Measurements from ENCODE around the gene SLC25A15. TPM values are rescaled to one million over a fixed set of nuclear protein-coding genes. Genes with fewer than 3 reads are reported as not detected.
"Not testable (repeated sequence)": the region's sequence is repeated elsewhere in the genome, so short reads cannot be mapped to it uniquely, and the experiment has no call there.

Gene SLC25A15
- polyA plus RNA-seq, 1 of the 3 experiments (the other 2 are of a cell fraction): 15.2 TPM

- Histone ChIP-seq H3K79me2 (ENCODE audit: insufficient read depth) (no peaks in the 10 kb centered on the region), H3K4me3 (ENCODE audit: low read depth in 2 of 2, low read length in 1 of 2) (no peak overlapping the region), H4K20me1 (ENCODE audit: insufficient read depth) (no peaks in the 10 kb centered on the region), H3K9me3 (no peaks in the 10 kb centered on the region), H3K9ac (no peak overlapping the region), H3K4me2 (no peak overlapping the region), H3K27ac (ENCODE audit: low read depth in 2 of 2, low read length in 1 of 2) (no peak overlapping the region), H3F3A (replicated peaks; ENCODE audit: insufficient read depth) (peaks cover 10% of the 10 kb centered on the region), H3K27me3 (ENCODE audit: insufficient read depth) (no peaks in the 10 kb centered on the region), H2AFZ (ENCODE audit: low read depth) (no peak overlapping the region), H3K4me1 (ENCODE audit: control insufficient read depth in 1 of 2, insufficient read depth in 2 of 2, low read depth in 1 of 2, low read length in 1 of 2) (peaks cover 3 to 6% of the 10 kb centered on the region in 2 experiments; a peak in 1 of 4 replicates), H3K36me3 (replicated peaks in 1 of 2; ENCODE audit: control insufficient read depth in 1 of 2, insufficient read depth in 2 of 2, low read length in 1 of 2) (no peaks in the 10 kb centered on the region), H3K9me2 (no peaks in the 10 kb centered on the region)
- ChIA-PET POLR2A (no interaction called here), CTCF (interaction anchor here (1.6 kb wide), 1 partner anchor 140 kb away, joined by 4 read pairs; no protein-coding TSS in a partner anchor)
- DNase-seq: no peak
- TF ChIP-seq, protein P1, sequence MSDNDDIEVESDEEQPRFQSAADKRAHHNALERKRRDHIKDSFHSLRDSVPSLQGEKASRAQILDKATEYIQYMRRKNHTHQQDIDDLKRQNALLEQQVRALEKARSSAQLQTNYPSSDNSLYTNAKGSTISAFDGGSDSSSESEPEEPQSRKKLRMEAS (IDR thresholded peaks at IDR 0.05; ENCODE audit: low read depth): no peak
- no peak for TF ChIP-seq RFX5 (IDR thresholded peaks at IDR 0.05; ENCODE audit: low read length)
- TF ChIP-seq CHD2 (IDR thresholded peaks at IDR 0.05; ENCODE audit: low read length, partially characterized antibody): no peak
- no peak for TF ChIP-seq CTCF (IDR thresholded peaks at IDR 0.05)
- TF ChIP-seq REST (IDR thresholded peaks at IDR 0.05; ENCODE audit: low read depth, low read length): no peak
- TF ChIP-seq, protein P2, sequence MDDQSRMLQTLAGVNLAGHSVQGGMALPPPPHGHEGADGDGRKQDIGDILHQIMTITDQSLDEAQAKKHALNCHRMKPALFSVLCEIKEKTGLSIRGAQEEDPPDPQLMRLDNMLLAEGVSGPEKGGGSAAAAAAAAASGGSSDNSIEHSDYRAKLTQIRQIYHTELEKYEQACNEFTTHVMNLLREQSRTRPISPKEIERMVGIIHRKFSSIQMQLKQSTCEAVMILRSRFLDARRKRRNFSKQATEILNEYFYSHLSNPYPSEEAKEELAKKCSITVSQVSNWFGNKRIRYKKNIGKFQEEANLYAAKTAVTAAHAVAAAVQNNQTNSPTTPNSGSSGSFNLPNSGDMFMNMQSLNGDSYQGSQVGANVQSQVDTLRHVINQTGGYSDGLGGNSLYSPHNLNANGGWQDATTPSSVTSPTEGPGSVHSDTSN (IDR thresholded peaks at IDR 0.05): no peak
- TF ChIP-seq TEAD4 (IDR thresholded peaks at IDR 0.05; ENCODE audit: borderline replicate concordance, insufficient read depth): no peak
- TF ChIP-seq, protein P3, sequence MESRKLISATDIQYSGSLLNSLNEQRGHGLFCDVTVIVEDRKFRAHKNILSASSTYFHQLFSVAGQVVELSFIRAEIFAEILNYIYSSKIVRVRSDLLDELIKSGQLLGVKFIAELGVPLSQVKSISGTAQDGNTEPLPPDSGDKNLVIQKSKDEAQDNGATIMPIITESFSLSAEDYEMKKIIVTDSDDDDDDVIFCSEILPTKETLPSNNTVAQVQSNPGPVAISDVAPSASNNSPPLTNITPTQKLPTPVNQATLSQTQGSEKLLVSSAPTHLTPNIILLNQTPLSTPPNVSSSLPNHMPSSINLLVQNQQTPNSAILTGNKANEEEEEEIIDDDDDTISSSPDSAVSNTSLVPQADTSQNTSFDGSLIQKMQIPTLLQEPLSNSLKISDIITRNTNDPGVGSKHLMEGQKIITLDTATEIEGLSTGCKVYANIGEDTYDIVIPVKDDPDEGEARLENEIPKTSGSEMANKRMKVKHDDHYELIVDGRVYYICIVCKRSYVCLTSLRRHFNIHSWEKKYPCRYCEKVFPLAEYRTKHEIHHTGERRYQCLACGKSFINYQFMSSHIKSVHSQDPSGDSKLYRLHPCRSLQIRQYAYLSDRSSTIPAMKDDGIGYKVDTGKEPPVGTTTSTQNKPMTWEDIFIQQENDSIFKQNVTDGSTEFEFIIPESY (IDR thresholded peaks at IDR 0.05; ENCODE audit: borderline replicate concordance, low read depth): no peak
- no peak for TF ChIP-seq GATA2 (CRISPR knock-in tag; IDR thresholded peaks at IDR 0.05)
- no peak for TF ChIP-seq SMC3 (IDR thresholded peaks at IDR 0.05; ENCODE audit: low read depth, low read length)
- no peak for TF ChIP-seq YY1 (IDR thresholded peaks at IDR 0.05; ENCODE audit: low read depth)
- TF ChIP-seq TCF12 (IDR thresholded peaks at IDR 0.05): no peak
- TF ChIP-seq FOXM1 (IDR thresholded peaks at IDR 0.05; ENCODE audit: low read depth): no peak
- 93% methylated on average over 11 of the region's 11 CpGs for WGBS (ENCODE audit: low lambda C conversion rate)
These were observed 7.7 kb upstream of the SLC25A15 start for GRCh38 chr13:40781717-40782116.

DNA sequence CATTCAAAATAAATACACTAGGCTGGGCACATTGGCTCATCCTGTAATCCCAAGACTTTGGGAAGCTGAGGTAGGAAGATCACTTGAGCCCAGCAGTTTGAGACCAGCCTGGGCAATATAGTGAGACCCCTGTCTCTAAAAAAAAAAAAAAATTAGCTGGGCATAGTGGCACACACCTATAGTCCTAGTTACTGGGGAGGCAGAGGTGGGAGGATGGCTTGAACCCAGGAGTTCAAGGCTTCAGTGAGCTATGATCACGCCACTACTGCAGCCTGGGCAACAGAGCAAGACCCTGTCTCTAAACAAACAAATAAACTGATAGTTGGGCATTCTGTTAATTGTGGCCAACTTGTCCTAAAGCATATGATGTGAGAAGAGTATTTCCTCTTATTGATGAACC lies 6.4 kb upstream of the SLC25A15 start:
- H3K27ac ChIP-seq (ENCODE audit: low read depth in 2 of 2, low read length in 1 of 2); H3K27me3 ChIP-seq (ENCODE audit: insufficient read depth); H3K79me2 ChIP-seq (ENCODE audit: insufficient read depth); H3K36me3 ChIP-seq (replicated peaks in 1 of 2; ENCODE audit: control insufficient read depth in 1 of 2, insufficient read depth in 2 of 2, low read length in 1 of 2); H3K9ac ChIP-seq; DNase-seq; H3K9me2 ChIP-seq; H3K4me2 ChIP-seq; POLR2A ChIA-PET; H3K4me1 ChIP-seq (ENCODE audit: control insufficient read depth in 1 of 2, insufficient read depth in 2 of 2, low read depth in 1 of 2, low read length in 1 of 2); H4K20me1 ChIP-seq (ENCODE audit: insufficient read depth); H3F3A ChIP-seq (replicated peaks; ENCODE audit: insufficient read depth); H2AFZ ChIP-seq (ENCODE audit: low read depth); H3K9me3 ChIP-seq; H3K4me3 ChIP-seq (ENCODE audit: low read depth in 2 of 2, low read length in 1 of 2): not testable (repeated sequence)
- CTCF ChIA-PET: interaction anchor here (0.6 to 1.6 kb wide), 2 partner anchors 139 to 1101 kb away, joined by 3 to 4 read pairs; no protein-coding TSS in a partner anchor
- 85% methylated on average over 1 of the region's 1 CpG for whole genome bisulfite sequencing (ENCODE audit: low lambda C conversion rate)

Data from SK-N-SH (cell line).